H1 (cell line): ENCODE measurements around the gene HDAC3. TPM values are rescaled to one million over a fixed set of nuclear protein-coding genes. Genes with fewer than 3 reads are reported as not detected.

Experiments
- BRCA1 ChIP-seq: IDR thresholded peaks from 2 replicates; pipeline ENCODE4 v1.6.1; 2012; ENCODE audit warnings: low read depth, low read length, improper control_type of control experiment
- CREB1 ChIP-seq: IDR thresholded peaks from 2 replicates; pipeline ENCODE4 v1.6.1; 2012; ENCODE audit warnings: inconsistent platforms
- EP300 ChIP-seq, 2 experiments: IDR thresholded peaks; 1 replicate in 1 of 2; 2 replicates in 1 of 2; pipeline ENCODE4 v1.6.1; 2011 to 2012; ENCODE audit warnings: low read depth in 2 of 2, low read length in 2 of 2, mild to moderate bottlenecking in 2 of 2, borderline replicate concordance in 1 of 2, inconsistent platforms in 1 of 2, moderate library complexity in 1 of 2
- KDM1A ChIP-seq: fragments of 200-600, 300-600 bp; sonication (generic); IDR thresholded peaks from 2 replicates; pipeline ENCODE4 v1.7.1; 2016; ENCODE audit warnings: mild to moderate bottlenecking, low read length, borderline replicate concordance
- RFX5 ChIP-seq: IDR thresholded peaks from 2 replicates; pipeline ENCODE4 v1.6.1; 2011; ENCODE audit warnings: low read depth, low read length, improper control_type of control experiment, borderline replicate concordance
- RXRA ChIP-seq: IDR thresholded peaks from 2 replicates; pipeline ENCODE4 v1.6.1; 2011; ENCODE audit warnings: low read depth, mild to moderate bottlenecking, low read length, moderate library complexity; ENCODE audit not compliant: insufficient read depth
- SUZ12 ChIP-seq: fragments of 200-600 bp; sonication (generic); IDR thresholded peaks from 2 replicates; pipeline ENCODE4 v1.6.1; 2012; ENCODE audit warnings: mild to moderate bottlenecking, inconsistent platforms, low read length, moderate library complexity, mixed read lengths
- polyA plus RNA-seq, 7 experiments: library from polyadenylated mRNA; depleted of rRNA in 3 of 7; stranded (reverse) in 5 of 7; unstranded in 2 of 7; fragments of >200 nt in 5 of 7; fragments of 200-250 nt in 2 of 7; gene quantifications; 1 replicate in 5 of 7; 2 replicates in 1 of 7; 4 replicates in 1 of 7; pipeline versions ENCODE4 v1.2.1 to v1.2.3, GENCODE V29; 2011 to 2013; ENCODE audit warnings: missing spikeins in 2 of 7, mixed read lengths in 2 of 7
- total RNA-seq: library from RNA; stranded (reverse); fragmentation: NEBNext Ultra II Directional; extraction: Animal tissue kit (Norgen Biotek cat#: 25700); gene quantifications from 2 replicates; pipeline ENCODE4 v1.2.1, GENCODE V29; 2021
- TF ChIP-seq, protein P1 (sequence below), 3 experiments: IDR thresholded peaks; 1 replicate in 2 of 3; 2 replicates in 1 of 3; pipeline versions ENCODE4 v1.5.1 to v1.6.1; 2011; ENCODE audit warnings: low read length in 3 of 3, mild to moderate bottlenecking in 3 of 3, inconsistent platforms in 2 of 3, low read depth in 1 of 3, moderate library complexity in 1 of 3; ENCODE audit not compliant: insufficient read depth in 1 of 3; ENCODE audit errors: control extremely low read depth in 1 of 3

The HDAC3 gene
- total and polyA plus RNA-seq, 2 of the 8 experiments (the other 6 are each of a cell fraction or from before 2014, with no cell fraction given), result 99.0 to 120 TPM

DNA sequence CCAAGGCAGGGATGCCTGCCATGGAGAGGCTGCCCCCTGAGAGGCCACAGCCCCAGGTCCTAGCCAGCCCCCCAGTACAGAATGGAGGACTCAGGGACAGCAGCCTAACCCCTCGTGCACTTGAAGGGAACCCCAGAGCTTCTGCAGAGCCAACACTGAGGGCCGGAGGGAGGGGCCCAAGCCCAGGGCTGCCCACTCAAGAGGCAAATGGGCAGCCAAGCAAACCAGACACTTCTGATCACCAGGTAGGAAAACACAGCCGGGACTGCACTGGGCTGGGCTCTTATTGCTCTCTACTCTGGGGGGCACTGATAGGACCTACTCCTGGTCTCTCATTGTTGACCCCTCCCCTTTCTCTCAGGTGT, 3.4 kb upstream of the HDAC3 start (continued):
- TF ChIP-seq, protein P1, sequence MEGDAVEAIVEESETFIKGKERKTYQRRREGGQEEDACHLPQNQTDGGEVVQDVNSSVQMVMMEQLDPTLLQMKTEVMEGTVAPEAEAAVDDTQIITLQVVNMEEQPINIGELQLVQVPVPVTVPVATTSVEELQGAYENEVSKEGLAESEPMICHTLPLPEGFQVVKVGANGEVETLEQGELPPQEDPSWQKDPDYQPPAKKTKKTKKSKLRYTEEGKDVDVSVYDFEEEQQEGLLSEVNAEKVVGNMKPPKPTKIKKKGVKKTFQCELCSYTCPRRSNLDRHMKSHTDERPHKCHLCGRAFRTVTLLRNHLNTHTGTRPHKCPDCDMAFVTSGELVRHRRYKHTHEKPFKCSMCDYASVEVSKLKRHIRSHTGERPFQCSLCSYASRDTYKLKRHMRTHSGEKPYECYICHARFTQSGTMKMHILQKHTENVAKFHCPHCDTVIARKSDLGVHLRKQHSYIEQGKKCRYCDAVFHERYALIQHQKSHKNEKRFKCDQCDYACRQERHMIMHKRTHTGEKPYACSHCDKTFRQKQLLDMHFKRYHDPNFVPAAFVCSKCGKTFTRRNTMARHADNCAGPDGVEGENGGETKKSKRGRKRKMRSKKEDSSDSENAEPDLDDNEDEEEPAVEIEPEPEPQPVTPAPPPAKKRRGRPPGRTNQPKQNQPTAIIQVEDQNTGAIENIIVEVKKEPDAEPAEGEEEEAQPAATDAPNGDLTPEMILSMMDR (IDR thresholded peaks at IDR 0.05; ENCODE audit: control extremely low read depth in 1 of 3, insufficient read depth in 1 of 3, low read depth in 1 of 3, low read length in 3 of 3), result no peak
- TF ChIP-seq KDM1A, result no peak
- no peak for TF ChIP-seq BRCA1
- no peak for TF ChIP-seq EP300 (IDR thresholded peaks at IDR 0.05; ENCODE audit: borderline replicate concordance in 1 of 2, low read depth in 2 of 2, low read length in 2 of 2)
- TF ChIP-seq CREB1, result no peak
- TF ChIP-seq RXRA, result no peak
- no peak for TF ChIP-seq RFX5
- TF ChIP-seq SUZ12, result no peak
